IPS-15b (cell line): ENCODE results near the gene TAF11L8.
"Not testable (repeated sequence)": the region's sequence is repeated elsewhere in the genome, so short reads cannot be mapped to it uniquely, and the experiment has no call there.

Source experiments
- H3K27me3 ChIP-seq: one replicate; pipeline ENCODE4 v1.6.1; 2013; ENCODE audit warnings: low read length; ENCODE audit not compliant: control insufficient read depth, insufficient read depth
- H3K36me3 ChIP-seq: one replicate; pipeline ENCODE4 v1.6.1; 2013; ENCODE audit warnings: low read length; ENCODE audit not compliant: control insufficient read depth, insufficient read depth
- H3K4me1 ChIP-seq: one replicate; pipeline ENCODE4 v1.6.1; 2013; ENCODE audit warnings: mild to moderate bottlenecking, low read length; ENCODE audit not compliant: control insufficient read depth, insufficient read depth
- H3K4me3 ChIP-seq: one replicate; pipeline ENCODE4 v1.5.1; 2013; ENCODE audit warnings: low read depth, low read length
- H3K9ac ChIP-seq: one replicate; pipeline ENCODE4 v1.6.1; 2013; ENCODE audit warnings: low read depth, mild to moderate bottlenecking, low read length
- H3K9me3 ChIP-seq: one replicate; pipeline ENCODE4 v1.6.1; 2013; ENCODE audit warnings: mild to moderate bottlenecking, low read length; ENCODE audit not compliant: control insufficient read depth, insufficient read depth

Gene TAF11L8

GRCh38 chr5:17590860-17591259 lies at the start of gene TAF11L8:
TSS of gene TAF11L8 (minus strand) at chr5:17590960.
- H3K27me3 ChIP-seq, H3K9me3 ChIP-seq, H3K4me1 ChIP-seq, H3K9ac ChIP-seq, H3K4me3 ChIP-seq, H3K36me3 ChIP-seq: not testable (repeated sequence)

- no peaks in the 10 kb centered on the region for H3K9me3 ChIP-seq
- no peaks in the 10 kb centered on the region for H3K36me3 ChIP-seq
- H3K9ac ChIP-seq, result no peak within 1 kb of the TSS
- no peaks in the 10 kb centered on the region for H3K4me1 ChIP-seq
- no peak within 1 kb of the TSS for H3K4me3 ChIP-seq
- H3K27me3 ChIP-seq, result no peaks in the 10 kb centered on the region
These were observed 43.4 kb upstream of the TAF11L8 start, which contains the start of gene TAF11L14 for GRCh38 chr5:17634160-17634559. TSS of gene TAF11L14 (plus strand) at chr5:17634460.

GRCh38 chr5:17631788-17632187 lies 41.0 kb upstream of the TAF11L8 start, which contains the start of gene TAF11L13:
TSS of gene TAF11L13 (plus strand) at chr5:17632088.
- not testable (repeated sequence) for H3K4me3 ChIP-seq, H3K9me3 ChIP-seq, H3K36me3 ChIP-seq, H3K27me3 ChIP-seq, H3K4me1 ChIP-seq, H3K9ac ChIP-seq

- H3K27me3 ChIP-seq, result no peaks in the 10 kb centered on the region
- H3K4me3 ChIP-seq, result no peak overlapping the region
- no peak overlapping the region for H3K9ac ChIP-seq
- H3K9me3 ChIP-seq, result no peaks in the 10 kb centered on the region
- H3K36me3 ChIP-seq, result no peaks in the 10 kb centered on the region
- no peaks in the 10 kb centered on the region for H3K4me1 ChIP-seq
These were observed 34.9 kb upstream of the TAF11L8 start for GRCh38 chr5:17625686-17626085.

- Histone ChIP-seq H3K36me3 (no peaks in the 10 kb centered on the region), H3K9ac (no peak overlapping the region), H3K27me3 (no peaks in the 10 kb centered on the region), H3K4me1 (no peaks in the 10 kb centered on the region), H3K9me3 (no peaks in the 10 kb centered on the region), H3K4me3 (no peak overlapping the region)
These were observed 29.9 kb upstream of the TAF11L8 start for GRCh38 chr5:17620627-17621026.

- H3K27me3 ChIP-seq, result no peaks in the 10 kb centered on the region
- H3K4me3 ChIP-seq, result no peak overlapping the region
- H3K4me1 ChIP-seq, result no peaks in the 10 kb centered on the region
- no peak overlapping the region for H3K9ac ChIP-seq
- H3K36me3 ChIP-seq, result no peaks in the 10 kb centered on the region
- no peaks in the 10 kb centered on the region for H3K9me3 ChIP-seq
These were observed 28.6 kb upstream of the TAF11L8 start for GRCh38 chr5:17619354-17619753.

- Histone ChIP-seq H3K27me3 (no peaks in the 10 kb centered on the region), H3K4me1 (no peaks in the 10 kb centered on the region), H3K36me3 (no peaks in the 10 kb centered on the region), H3K9me3 (no peaks in the 10 kb centered on the region), H3K9ac (no peak overlapping the region), H3K4me3 (no peak overlapping the region)
These were observed 24.3 kb upstream of the TAF11L8 start for GRCh38 chr5:17614872-17615605.

GRCh38 chr5:17610092-17610491 lies 19.3 kb upstream of the TAF11L8 start, which contains the start of gene TAF11L12:
TSS of gene TAF11L12 (plus strand) at chr5:17610392.
- not testable (repeated sequence) for H3K27me3 ChIP-seq, H3K9ac ChIP-seq, H3K9me3 ChIP-seq, H3K4me3 ChIP-seq, H3K36me3 ChIP-seq, H3K4me1 ChIP-seq

- not testable (repeated sequence) for H3K9ac ChIP-seq, H3K4me1 ChIP-seq, H3K9me3 ChIP-seq, H3K36me3 ChIP-seq, H3K4me3 ChIP-seq, H3K27me3 ChIP-seq
These were observed 16.7 kb upstream of the TAF11L8 start for GRCh38 chr5:17607461-17607860.

GRCh38 chr5:17604951-17605350 lies 14.2 kb upstream of the TAF11L8 start:
- no peaks in the 10 kb centered on the region for H3K4me1 ChIP-seq
- no peaks in the 10 kb centered on the region for H3K9me3 ChIP-seq
- no peak overlapping the region for H3K9ac ChIP-seq
- no peaks in the 10 kb centered on the region for H3K27me3 ChIP-seq
- no peaks in the 10 kb centered on the region for H3K36me3 ChIP-seq
- no peak overlapping the region for H3K4me3 ChIP-seq

- not testable (repeated sequence) for H3K9ac ChIP-seq, H3K36me3 ChIP-seq, H3K27me3 ChIP-seq, H3K9me3 ChIP-seq, H3K4me1 ChIP-seq, H3K4me3 ChIP-seq
These were observed 13.1 kb upstream of the TAF11L8 start, which contains the start of gene TAF11L11 for GRCh38 chr5:17603880-17604279. TSS of gene TAF11L11 (plus strand) at chr5:17604183.

- H3K9ac ChIP-seq, H3K36me3 ChIP-seq, H3K4me3 ChIP-seq, H3K27me3 ChIP-seq, H3K9me3 ChIP-seq, H3K4me1 ChIP-seq: not testable (repeated sequence)
These were observed 7.0 kb upstream of the TAF11L8 start, which contains the start of gene TAF11L10 for GRCh38 chr5:17597728-17598127. TSS of gene TAF11L10 (minus strand) at chr5:17597828.
